AG04449 (cell line): ENCODE data around the gene FAM168A.

Source experiments
- CTCF ChIA-PET: fragments of 350-600 bp; formaldehyde crosslinking; extraction: SDS; loops from one replicate; lab custom pipeline; 2021; ENCODE audit warnings: antibody characterized with exemption; lab: Yijun Ruan, JAX
- POLR2A ChIA-PET: fragments of 400-600, 350-600 bp; formaldehyde crosslinking; extraction: SDS; loops from one replicate; lab custom pipeline; 2020; ENCODE audit warnings: antibody characterized with exemption, inconsistent platforms; lab: Yijun Ruan, JAX
- DNase-seq: peaks from one replicate; pipeline ENCODE4 v3.0.0-alpha.2; 2010; ENCODE audit warnings: low read depth, low spot score
- H3K4me3 ChIP-seq: 2 replicates; pipeline ENCODE4 v1.5.1; 2011; ENCODE audit warnings: low read depth, mild to moderate bottlenecking, control low read depth, low read length
- CTCF ChIP-seq: IDR thresholded peaks from one replicate; pipeline ENCODE4 v1.5.1; 2011; ENCODE audit warnings: mild to moderate bottlenecking, moderate library complexity, low read length, control low read depth, inconsistent platforms; ENCODE audit not compliant: insufficient read depth; ENCODE audit errors: missing control alignments

Gene FAM168A

GRCh38 chr11:73404048-73404447 is 193.9 kb downstream of the FAM168A start:
- ChIA-PET CTCF (interaction anchor here (0.6 to 14.0 kb wide), 12 partner anchors 11 to 265 kb away, joined by 3 to 248 read pairs (median 4); no protein-coding TSS in a partner anchor), POLR2A (no interaction called here)
- peak; percentile 80 for TF ChIP-seq CTCF
- no peak overlapping the region for H3K4me3 ChIP-seq
- no peak for DNase-seq

- CTCF ChIA-PET = interaction anchor here (0.6 to 14.0 kb wide), 12 partner anchors 11 to 265 kb away, joined by 3 to 248 read pairs (median 4); no protein-coding TSS in a partner anchor
- DNase-seq = no peak
- no peak for TF ChIP-seq CTCF
- POLR2A ChIA-PET = no interaction called here
- no peak overlapping the region for H3K4me3 ChIP-seq
Measured at GRCh38 chr11:73403541-73403940, 194.4 kb downstream of the FAM168A start.

GRCh38 chr11:73402834-73403185 is 195.1 kb downstream of the FAM168A start:
- no peak overlapping the region for H3K4me3 ChIP-seq
- DNase-seq = no peak
- ChIA-PET POLR2A (interaction anchor here (0.8 kb wide), 1 partner anchor 258 kb away, joined by 3 read pairs; no protein-coding TSS in a partner anchor), CTCF (interaction anchor here (1.3 to 14.0 kb wide), 9 partner anchors 7 to 269 kb away, joined by 3 to 248 read pairs (median 22); no protein-coding TSS in a partner anchor)
- TF ChIP-seq CTCF = peak; percentile 29

GRCh38 chr11:73401924-73402833 is 195.7 kb downstream of the FAM168A start:
- ChIA-PET CTCF (interaction anchor here (1.1 to 14.0 kb wide), 13 partner anchors 8 to 279 kb away, joined by 3 to 248 read pairs (median 6); partner anchors contain the start of gene ARHGEF17), POLR2A (interaction anchor here (0.8 kb wide), 1 partner anchor 259 kb away, joined by 3 read pairs; no protein-coding TSS in a partner anchor)
- TF ChIP-seq CTCF = no peak
- no peak overlapping the region for H3K4me3 ChIP-seq
- no peak for DNase-seq

GRCh38 chr11:73401217-73401923 is 196.5 kb downstream of the FAM168A start:
- no peak for TF ChIP-seq CTCF
- DNase-seq = no peak
- H3K4me3 ChIP-seq = no peak overlapping the region
- POLR2A ChIA-PET = no interaction called here
- CTCF ChIA-PET = interaction anchor here (1.1 to 14.0 kb wide), 13 partner anchors 8 to 280 kb away, joined by 3 to 248 read pairs (median 6); partner anchors contain the start of gene ARHGEF17
